Bronchial epithelial cell (primary cell): ENCODE measurements around the gene SPECC1. TPM values are rescaled to one million over a fixed set of nuclear protein-coding genes. Genes with fewer than 3 reads are reported as not detected.
"Not testable (repeated sequence)": the region's sequence is repeated elsewhere in the genome, so short reads cannot be mapped to it uniquely, and the experiment has no call there.

Source experiments
- DNase-seq: peaks from one replicate; pipeline ENCODE4 v3.0.0-alpha.2; 2010; ENCODE audit warnings: low read depth
- FAIRE-seq: peaks from 2 replicates; lab custom pipeline; 2011; peaks lifted over from hg19 to GRCh38; lab: Jason Lieb, UNC
- H3K27me3 ChIP-seq: 2 replicates; pipeline ENCODE4 v1.5.1; 2011; ENCODE audit warnings: low read length; ENCODE audit not compliant: control insufficient read depth, insufficient read depth
- H3K36me3 ChIP-seq: 2 replicates; pipeline ENCODE4 v1.5.1; 2011; ENCODE audit warnings: low read length; ENCODE audit not compliant: control insufficient read depth, insufficient read depth
- H3K4me3 ChIP-seq: 2 replicates; pipeline ENCODE4 v1.5.1; 2011; ENCODE audit warnings: mild to moderate bottlenecking, low read depth, low read length, control low read depth
- total RNA-seq: library from RNA; depleted of rRNA; stranded (reverse); fragments of >200 nt; gene quantifications from 2 replicates; pipeline ENCODE4 v1.2.1, GENCODE V29; 2014
- TF ChIP-seq, protein P1 (sequence below): IDR thresholded peaks from 2 replicates; pipeline ENCODE4 v1.5.1; 2011; ENCODE audit warnings: mild to moderate bottlenecking, moderate library complexity, low read length, control low read depth, inconsistent platforms; ENCODE audit not compliant: insufficient read depth, severe bottlenecking

Gene SPECC1
- total RNA-seq, 1 donor from 2014 or later = 57.1 TPM

DNA sequence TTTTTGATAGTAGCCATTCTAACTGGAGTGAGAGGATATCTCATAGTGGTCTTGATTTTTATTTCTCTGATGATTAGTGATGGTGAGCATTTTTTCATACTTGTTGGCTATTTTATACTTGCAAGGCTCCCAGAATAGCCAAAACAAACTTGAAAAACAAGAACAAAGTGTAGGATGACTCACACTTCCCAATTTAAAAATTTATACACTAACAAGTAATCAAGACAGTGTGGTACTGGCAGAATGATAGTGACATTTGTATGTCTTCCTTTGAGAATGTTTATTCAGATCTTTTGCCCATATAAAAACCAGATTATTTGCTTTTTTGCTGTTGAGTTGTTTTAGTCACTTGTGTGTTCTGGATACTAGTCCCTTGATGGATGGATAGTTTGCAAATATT lies 17.8 kb downstream of the SPECC1 start:
- no peak for FAIRE-seq

DNA sequence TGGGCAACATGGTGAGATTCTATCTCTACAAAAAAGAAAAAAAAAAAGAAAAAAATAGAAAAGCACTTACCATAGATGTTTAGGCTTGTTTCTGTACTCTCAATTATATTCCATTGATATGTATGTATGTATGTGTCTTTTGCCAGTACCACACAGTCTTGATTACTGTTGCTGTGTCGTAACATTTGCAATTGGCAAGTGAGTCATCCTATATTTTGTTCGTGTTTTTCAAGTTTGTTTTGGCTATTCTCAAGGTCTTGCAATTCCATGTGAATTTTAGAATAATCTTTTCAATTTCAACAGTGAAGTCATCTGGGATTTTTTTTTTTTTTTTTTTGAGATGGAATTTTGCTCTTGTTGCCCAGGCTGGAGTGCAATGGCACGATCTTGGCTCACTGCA lies 19.3 kb downstream of the SPECC1 start:
- TF ChIP-seq, protein P1, sequence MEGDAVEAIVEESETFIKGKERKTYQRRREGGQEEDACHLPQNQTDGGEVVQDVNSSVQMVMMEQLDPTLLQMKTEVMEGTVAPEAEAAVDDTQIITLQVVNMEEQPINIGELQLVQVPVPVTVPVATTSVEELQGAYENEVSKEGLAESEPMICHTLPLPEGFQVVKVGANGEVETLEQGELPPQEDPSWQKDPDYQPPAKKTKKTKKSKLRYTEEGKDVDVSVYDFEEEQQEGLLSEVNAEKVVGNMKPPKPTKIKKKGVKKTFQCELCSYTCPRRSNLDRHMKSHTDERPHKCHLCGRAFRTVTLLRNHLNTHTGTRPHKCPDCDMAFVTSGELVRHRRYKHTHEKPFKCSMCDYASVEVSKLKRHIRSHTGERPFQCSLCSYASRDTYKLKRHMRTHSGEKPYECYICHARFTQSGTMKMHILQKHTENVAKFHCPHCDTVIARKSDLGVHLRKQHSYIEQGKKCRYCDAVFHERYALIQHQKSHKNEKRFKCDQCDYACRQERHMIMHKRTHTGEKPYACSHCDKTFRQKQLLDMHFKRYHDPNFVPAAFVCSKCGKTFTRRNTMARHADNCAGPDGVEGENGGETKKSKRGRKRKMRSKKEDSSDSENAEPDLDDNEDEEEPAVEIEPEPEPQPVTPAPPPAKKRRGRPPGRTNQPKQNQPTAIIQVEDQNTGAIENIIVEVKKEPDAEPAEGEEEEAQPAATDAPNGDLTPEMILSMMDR = no peak
- peaks cover under 1% of the 10 kb centered on the region for H3K27me3 ChIP-seq
- no peak overlapping the region for H3K4me3 ChIP-seq
- peak; percentile 62 for DNase-seq
- H3K36me3 ChIP-seq = no peaks in the 10 kb centered on the region
- no peak for FAIRE-seq

More for the DNA sequence above, 17.8 kb downstream of the SPECC1 start:
- TF ChIP-seq, protein P1 = no peak
- peak; percentile 30 for DNase-seq
- H3K27me3 ChIP-seq = peaks cover 2% of the 10 kb centered on the region
- H3K4me3 ChIP-seq = no peak overlapping the region
- no peaks in the 10 kb centered on the region for H3K36me3 ChIP-seq

DNA sequence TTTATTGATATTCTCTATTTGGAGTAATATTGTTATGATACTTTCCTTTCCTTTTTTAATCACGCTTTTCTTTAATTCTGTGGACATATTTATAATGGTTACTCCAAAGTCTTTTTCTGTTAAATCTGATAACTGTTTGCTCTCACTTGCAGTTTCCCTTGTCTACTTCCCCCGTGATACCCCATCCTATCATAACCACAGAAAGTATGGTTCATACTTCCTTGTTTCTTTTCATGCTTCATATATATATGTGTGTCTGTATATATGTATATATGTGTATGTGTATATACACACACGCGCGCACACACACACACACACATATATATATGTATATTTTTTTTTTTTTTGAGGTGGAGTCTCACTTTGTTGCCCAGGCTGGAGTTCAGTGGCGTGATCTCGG lies 23.5 kb downstream of the SPECC1 start:
- TF ChIP-seq, protein P1 = no peak
- no peaks in the 10 kb centered on the region for H3K36me3 ChIP-seq
- DNase-seq = no peak
- H3K4me3 ChIP-seq = no peak overlapping the region
- H3K27me3 ChIP-seq = no peaks in the 10 kb centered on the region
- FAIRE-seq = no peak

DNA sequence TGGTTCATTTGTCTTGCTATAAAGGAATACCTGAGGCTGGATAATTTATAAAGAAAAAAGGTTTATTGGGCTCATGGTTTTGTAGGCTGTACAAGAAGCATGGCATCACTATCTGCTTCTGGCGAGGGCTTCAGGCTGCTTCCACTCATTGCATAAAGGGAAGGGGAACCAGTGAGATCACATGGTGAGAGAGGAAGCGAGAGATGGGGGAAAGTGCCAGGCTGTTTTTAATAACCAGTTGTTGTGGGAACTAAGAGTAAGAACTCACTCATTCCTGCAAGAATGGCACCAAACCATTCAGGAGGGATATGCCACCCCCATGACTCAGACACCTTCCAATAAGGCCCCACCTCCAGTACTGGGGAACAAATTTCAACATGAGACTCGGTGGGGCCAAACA lies 24.3 kb downstream of the SPECC1 start:
- TF ChIP-seq, protein P1 = no peak
- no peak overlapping the region for H3K4me3 ChIP-seq
- no peak for FAIRE-seq
- no peaks in the 10 kb centered on the region for H3K36me3 ChIP-seq
- DNase-seq = no peak
- no peaks in the 10 kb centered on the region for H3K27me3 ChIP-seq

DNA sequence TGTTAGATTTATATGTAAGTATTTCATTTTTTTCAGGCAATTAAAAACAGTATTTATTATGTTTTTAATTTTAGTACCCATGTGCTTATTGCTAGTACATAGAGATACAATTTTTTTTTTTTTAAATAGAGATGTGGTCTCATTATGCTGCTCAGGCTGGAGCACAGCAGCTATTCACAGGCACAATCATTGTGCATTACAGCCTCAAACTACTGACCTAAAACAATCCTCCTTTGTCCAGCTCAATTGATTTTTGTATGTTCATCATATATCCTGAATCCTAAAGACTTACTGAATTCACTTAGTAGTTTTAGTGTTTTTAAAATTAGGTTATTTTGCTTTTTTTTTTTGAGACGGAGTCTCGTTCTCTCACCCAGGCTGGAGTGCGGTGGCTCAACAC lies 26.3 kb downstream of the SPECC1 start:
- Histone ChIP-seq H3K27me3 (no peaks in the 10 kb centered on the region), H3K4me3 (no peak overlapping the region), H3K36me3 (no peaks in the 10 kb centered on the region)
- FAIRE-seq (no peak), DNase-seq (no peak)
- TF ChIP-seq, protein P1 = no peak

DNA sequence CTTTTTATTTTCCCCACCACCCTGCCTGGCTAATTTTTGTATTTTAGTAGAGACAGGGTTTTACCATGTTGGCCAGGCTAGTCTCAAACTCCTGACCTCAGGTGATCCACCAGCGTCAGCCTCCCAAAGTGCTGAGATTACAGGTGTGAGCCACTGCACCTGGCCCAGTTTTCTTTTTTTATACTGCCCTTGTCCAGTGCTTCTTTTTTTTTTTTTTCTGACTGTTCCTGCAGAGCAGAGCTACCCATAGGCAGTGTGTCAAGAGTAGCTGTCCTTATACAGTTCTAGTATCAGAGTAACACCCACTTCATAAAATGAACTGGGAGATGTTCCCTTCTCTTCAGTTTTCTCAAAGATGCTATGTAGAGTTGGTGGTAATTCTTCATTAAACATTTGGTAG lies 28.1 kb downstream of the SPECC1 start:
- H3K27me3 ChIP-seq, H3K4me3 ChIP-seq, FAIRE-seq, DNase-seq, H3K36me3 ChIP-seq: not testable (repeated sequence)
